B cell (primary cell): ENCODE measurements around the gene PRTN3. TPM values are rescaled to one million over a fixed set of nuclear protein-coding genes. Genes with fewer than 3 reads are reported as not detected.
A peak's percentile ranks its signal among the peaks of the same experiment; 100 is the strongest.

Experiments
- ATAC-seq: fragments of 200-7000 bp; cut with Tn5 transposase; one replicate; pipeline ENCODE4 v1.10.0; 2021; ENCODE audit warnings: low read depth, mild to moderate bottlenecking, moderate number of reproducible peaks, moderate library complexity
- CTCF ChIA-PET: fragments of 350-600 bp; sonication (Branson Sonifier 250); formaldehyde crosslinking; loops from one replicate; lab custom pipeline; 2021; ENCODE audit warnings: antibody characterized with exemption, inconsistent platforms; lab: Charles Lee
- POLR2A ChIA-PET: fragments of 350-600 bp; sonication (Branson Sonifier 250); formaldehyde crosslinking; loops from one replicate; lab custom pipeline; 2021; ENCODE audit warnings: antibody characterized with exemption; lab: Charles Lee
- DNase-seq: peaks from one replicate; pipeline ENCODE4 v3.0.0; 2013
- H2AFZ ChIP-seq: 2 replicates; pipeline ENCODE4 v1.6.1; 2012; ENCODE audit warnings: mild to moderate bottlenecking, low read depth, low read length; ENCODE audit not compliant: insufficient read depth, poor library complexity, severe bottlenecking
- H3K27ac ChIP-seq, 2 donors: 1 replicate in 1 of 2; 2 replicates in 1 of 2; pipeline ENCODE4 v1.5.1; 2012 to 2013; ENCODE audit warnings: low read length in 2 of 2, mild to moderate bottlenecking in 2 of 2, moderate library complexity in 1 of 2
- H3K27me3 ChIP-seq, 4 experiments: fragments of 200-600 bp in 1 of 4; sonication (generic) in 1 of 4; replicated peaks in 1 of 4; 1 replicate in 2 of 4; 2 replicates in 2 of 4; pipeline versions ENCODE4 v1.6.1 to v1.7.0; 2013 to 2016; ENCODE audit warnings: low read length in 3 of 4, mild to moderate bottlenecking in 2 of 4, mixed read lengths in 1 of 4, moderate library complexity in 1 of 4; ENCODE audit not compliant: insufficient read depth in 4 of 4, control insufficient read depth in 3 of 4; ENCODE audit errors: control extremely low read depth in 1 of 4
- H3K36me3 ChIP-seq, 2 experiments: replicated peaks in 1 of 2; 1 replicate in 1 of 2; 2 replicates in 1 of 2; pipeline versions ENCODE4 v1.6.1 to v1.7.1; 2013; ENCODE audit warnings: low read length in 1 of 2; ENCODE audit not compliant: insufficient read depth in 2 of 2, control insufficient read depth in 1 of 2; ENCODE audit errors: control extremely low read depth in 1 of 2, extremely low read depth in 1 of 2
- H3K4me1 ChIP-seq, 2 donors: fragments of 200-600 bp in 1 of 2; sonication (generic) in 1 of 2; 1 replicate in 1 of 2; 2 replicates in 1 of 2; pipeline versions ENCODE4 v1.5.1 to v1.6.1; 2013 to 2017; ENCODE audit warnings: low read length in 2 of 2; ENCODE audit not compliant: control insufficient read depth in 2 of 2, insufficient read depth in 2 of 2
- H3K4me2 ChIP-seq: replicated peaks from 2 replicates; pipeline ENCODE3; 2012; ENCODE audit warnings: mild to moderate bottlenecking, low read depth, low read length; ENCODE audit not compliant: poor library complexity, severe bottlenecking
- H3K4me3 ChIP-seq, 5 experiments: fragments of 200-600 bp in 1 of 5; sonication (generic) in 1 of 5; 1 replicate in 3 of 5; 2 replicates in 2 of 5; pipeline versions ENCODE4 v1.5.1 to v1.7.0; 2011 to 2016; ENCODE audit warnings: low read length in 4 of 5, mild to moderate bottlenecking in 4 of 5, low read depth in 2 of 5, control low read depth in 1 of 5, moderate library complexity in 1 of 5; ENCODE audit not compliant: insufficient read depth in 1 of 5; ENCODE audit errors: control extremely low read depth in 1 of 5, extremely low read depth in 1 of 5
- H3K79me2 ChIP-seq: fragments of 200-600 bp; sonication (generic); one replicate; pipeline ENCODE4 v1.6.0; 2016; ENCODE audit warnings: low read length; ENCODE audit not compliant: control insufficient read depth, insufficient read depth
- H3K9ac ChIP-seq: fragments of 200-600 bp; sonication (generic); 2 replicates; pipeline ENCODE4 v1.6.1; 2017; ENCODE audit warnings: mild to moderate bottlenecking, low read length, moderate library complexity
- H3K9me3 ChIP-seq, 3 donors: one replicate each; pipeline versions ENCODE4 v1.6.1 to v1.7.1; 2013; ENCODE audit warnings: low read length in 2 of 3; ENCODE audit not compliant: control insufficient read depth in 2 of 3, insufficient read depth in 1 of 3; ENCODE audit errors: control extremely low read depth in 1 of 3
- H4K20me1 ChIP-seq: 2 replicates; pipeline ENCODE4 v1.6.0; 2012; ENCODE audit warnings: mild to moderate bottlenecking, low read length; ENCODE audit not compliant: insufficient read depth, control insufficient read depth, poor library complexity, severe bottlenecking
- H3K27ac Mint-ChIP-seq: one replicate; pipeline ENCODE4 v1.8.0; 2021; ENCODE audit warnings: mixed read lengths
- H3K27me3 Mint-ChIP-seq: one replicate; pipeline ENCODE4 v1.8.0; 2021; ENCODE audit warnings: mixed read lengths
- H3K4me1 Mint-ChIP-seq: one replicate; pipeline ENCODE4 v1.8.0; 2021; ENCODE audit warnings: mixed read lengths
- H3K4me3 Mint-ChIP-seq: one replicate; pipeline ENCODE4 v1.8.0; 2021; ENCODE audit warnings: mixed read lengths
- H3K9me3 Mint-ChIP-seq: one replicate; pipeline ENCODE4 v1.8.0; 2022; ENCODE audit warnings: mixed read lengths; ENCODE audit not compliant: insufficient read depth
- CTCF ChIP-seq: fragments of 200-600 bp; IDR thresholded peaks from one replicate; pipeline ENCODE4 v1.8.0; 2022; ENCODE audit warnings: antibody characterized with exemption, mild to moderate bottlenecking
- EZH2 ChIP-seq: IDR thresholded peaks from 2 replicates; pipeline ENCODE4 v1.6.1; 2012; ENCODE audit warnings: borderline replicate concordance, low read depth, mild to moderate bottlenecking, moderate library complexity, low read length; ENCODE audit not compliant: insufficient read depth, poor library complexity, severe bottlenecking
- WGBS: methylation state at CpG from one replicate; pipeline ENCODE4 v1.1.5; 2013; ENCODE audit warnings: missing lambda C conversion rate; ENCODE audit not compliant: insufficient coverage; 5-methylcytosine and 5-hydroxymethylcytosine counted together
- intact Hi-C: fragments of 100-400 bp; cut with micrococcal nuclease; formaldehyde crosslinking; loops from one replicate; pipeline ENCODE4 v1.10.0; 2022
- polyA plus RNA-seq: library from polyadenylated mRNA; depleted of rRNA; stranded (reverse); fragments of >200 nt; gene quantifications from 2 replicates; pipeline ENCODE4 v1.2.3, GENCODE V29; 2012
- total RNA-seq, 2 donors: library from RNA; stranded (reverse); fragments of 120-200 nt in 1 of 2; gene quantifications; 1 replicate in 1 of 2; 2 replicates in 1 of 2; pipeline versions ENCODE4 v1.2.3 to v1.2.4, GENCODE V29; 2013 to 2022

PRTN3 gene
- total and polyA plus RNA-seq, 2 donors (not counting 1 experiment from before 2014, with no cell fraction given) = not detected

- Mint-ChIP-seq H3K27me3 (peaks cover 7% of the 10 kb centered on the region), H3K9me3 (no peaks in the 10 kb centered on the region), H3K4me1 (peaks cover 16% of the 10 kb centered on the region), H3K4me3 (peak within 1 kb of the TSS; percentile 56), H3K27ac (peak within 1 kb of the TSS; percentile 50)
- WGBS = 17% methylated on average over 18 of the region's 24 CpGs
- H4K20me1 ChIP-seq = no peaks in the 10 kb centered on the region
- H3K4me2 ChIP-seq = peak within 1 kb of the TSS; percentile 87
- peak; percentile 50 for DNase-seq
- H3K36me3 ChIP-seq = no peaks in the 10 kb centered on the region
- intact Hi-C loops = no loop called here
- peak within 1 kb of the TSS in 3 of 5 experiments; percentile 32 to 49 (median 38) for H3K4me3 ChIP-seq
- ChIA-PET CTCF (interaction anchor here (0.7 to 7.5 kb wide), 6 partner anchors 34 to 125 kb away, joined by 3 to 72 read pairs (median 9); partner anchors contain the start of genes MED16, RNU6-9 and WDR18), POLR2A (interaction anchor here (0.6 to 0.7 kb wide), 3 partner anchors 42 to 352 kb away, joined by 4 to 9 read pairs (median 4); no protein-coding TSS in a partner anchor)
- H2AFZ ChIP-seq = peak within 1 kb of the TSS; percentile 51
- peaks cover 28 to 42% of the 10 kb centered on the region in 2 donors for H3K4me1 ChIP-seq
- no peaks in the 10 kb centered on the region for H3K79me2 ChIP-seq
- no peak for ATAC-seq
- no peak for TF ChIP-seq EZH2
- TF ChIP-seq CTCF = no peak
- H3K9me3 ChIP-seq = peaks cover 0 to 41% (median 0%) of the 10 kb centered on the region in 3 donors
- no peak within 1 kb of the TSS for H3K27ac ChIP-seq
- peaks cover 0 to 38% (median 8%) of the 10 kb centered on the region in 4 experiments for H3K27me3 ChIP-seq
- peak within 1 kb of the TSS; percentile 47 for H3K9ac ChIP-seq
Observed at GRCh38 chr19:858868-859843, 18.4 kb downstream of the PRTN3 start, which contains the start of gene CFD. CFD (plus strand) TSS chr19:859664; CDS start chr19:859690, 26 bp downstream.
